HepG2 (cell line): ENCODE data around the gene DHX30.

Experiments
- EZH2 ChIP-seq: conservative IDR thresholded peaks from 2 replicates; pipeline ENCODE4 v1.6.1; 2012; ENCODE audit warnings: mild to moderate bottlenecking, low read depth, low read length, moderate library complexity
- SP1 ChIP-seq, 2 experiments: fragments of 450-650 bp in 1 of 2; sonication (generic) in 1 of 2; formaldehyde crosslinking in 1 of 2; IDR thresholded peaks; 2 replicates each; pipeline versions ENCODE4 v1.4.0 to v1.6.1; 2016 to 2020; ENCODE audit warnings: missing genetic modification reagents in 1 of 2
- TAF1 ChIP-seq: sonication (generic); formaldehyde crosslinking; IDR thresholded peaks from 2 replicates; pipeline ENCODE4 v1.4.0; 2020; ENCODE audit warnings: missing genetic modification reagents
- TBL1XR1 ChIP-seq: fragments of 150-350 bp; IDR thresholded peaks from 2 replicates; pipeline ENCODE4 v1.6.1; 2014; ENCODE audit warnings: borderline replicate concordance, low read length; ENCODE audit not compliant: partially characterized antibody
- ZNF589 ChIP-seq: sonication (generic); formaldehyde crosslinking; conservative IDR thresholded peaks from 2 replicates; pipeline ENCODE4 v1.8.0; 2022; ENCODE audit warnings: mild to moderate bottlenecking, moderate library complexity, missing genetic modification reagents
- ZNF678 ChIP-seq: sonication (generic); formaldehyde crosslinking; IDR thresholded peaks from 2 replicates; pipeline ENCODE4 v1.4.0; 2020; ENCODE audit warnings: mild to moderate bottlenecking, missing genetic modification reagents
- ZNF703 ChIP-seq: sonication (generic); formaldehyde crosslinking; IDR thresholded peaks from 2 replicates; pipeline ENCODE4 v1.5.1; 2020; ENCODE audit warnings: missing genetic modification reagents, mild to moderate bottlenecking, moderate library complexity, borderline replicate concordance
- TF ChIP-seq, protein P1 (sequence below): IDR thresholded peaks from 2 replicates; pipeline ENCODE4 v1.6.1; 2016; ENCODE audit warnings: control low read depth

GRCh38 chr3:47857151-47857550, 54.2 kb downstream of the DHX30 start:
- TF ChIP-seq ZNF703 (CRISPR knock-in tag) = no peak
- no peak for TF ChIP-seq SP1 (IDR thresholded peaks at IDR 0.05)
- TF ChIP-seq SP1 (CRISPR knock-in tag; IDR thresholded peaks at IDR 0.05) = no peak
- TF ChIP-seq ZNF589 (CRISPR knock-in tag) = no peak
- TF ChIP-seq ZNF678 = no peak
- TF ChIP-seq, protein P1, sequence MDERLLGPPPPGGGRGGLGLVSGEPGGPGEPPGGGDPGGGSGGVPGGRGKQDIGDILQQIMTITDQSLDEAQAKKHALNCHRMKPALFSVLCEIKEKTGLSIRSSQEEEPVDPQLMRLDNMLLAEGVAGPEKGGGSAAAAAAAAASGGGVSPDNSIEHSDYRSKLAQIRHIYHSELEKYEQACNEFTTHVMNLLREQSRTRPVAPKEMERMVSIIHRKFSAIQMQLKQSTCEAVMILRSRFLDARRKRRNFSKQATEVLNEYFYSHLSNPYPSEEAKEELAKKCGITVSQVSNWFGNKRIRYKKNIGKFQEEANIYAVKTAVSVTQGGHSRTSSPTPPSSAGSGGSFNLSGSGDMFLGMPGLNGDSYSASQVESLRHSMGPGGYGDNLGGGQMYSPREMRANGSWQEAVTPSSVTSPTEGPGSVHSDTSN = no peak
- no peak for TF ChIP-seq TAF1
- TF ChIP-seq TBL1XR1 = no peak
- no peak for TF ChIP-seq EZH2
